ENCODE results near the gene ITM2C.
A peak's percentile ranks its signal among the peaks of the same experiment; 100 is the strongest.

The ITM2C gene

GRCh38 chr2:230873661-230874401 lies 9.1 kb downstream of the ITM2C start:
- ATAC-seq (peak; percentile 60), DNase-seq (peak; percentile 47)

DNA sequence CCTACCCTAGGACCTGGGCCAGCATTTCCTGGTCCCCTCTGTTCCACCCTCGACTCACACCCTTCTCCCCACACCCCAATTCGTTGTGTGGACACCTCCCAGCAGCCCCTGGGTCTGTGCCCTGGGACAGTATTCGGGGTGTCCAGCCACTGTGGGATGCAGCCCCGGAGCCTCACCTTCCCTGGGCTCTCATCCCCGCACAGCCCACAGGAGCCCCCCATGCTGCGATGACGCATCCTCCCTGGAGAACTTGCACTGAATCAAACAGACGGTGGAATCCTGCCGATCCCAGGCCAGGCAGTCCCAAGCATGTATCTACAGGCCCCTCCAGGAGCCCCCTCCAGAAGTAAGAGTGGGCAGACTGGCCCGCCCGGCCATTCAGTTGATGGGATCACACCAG lies 9.7 kb downstream of the ITM2C start:
- DNase-seq, result no peak
- ATAC-seq, result no peak

DNA sequence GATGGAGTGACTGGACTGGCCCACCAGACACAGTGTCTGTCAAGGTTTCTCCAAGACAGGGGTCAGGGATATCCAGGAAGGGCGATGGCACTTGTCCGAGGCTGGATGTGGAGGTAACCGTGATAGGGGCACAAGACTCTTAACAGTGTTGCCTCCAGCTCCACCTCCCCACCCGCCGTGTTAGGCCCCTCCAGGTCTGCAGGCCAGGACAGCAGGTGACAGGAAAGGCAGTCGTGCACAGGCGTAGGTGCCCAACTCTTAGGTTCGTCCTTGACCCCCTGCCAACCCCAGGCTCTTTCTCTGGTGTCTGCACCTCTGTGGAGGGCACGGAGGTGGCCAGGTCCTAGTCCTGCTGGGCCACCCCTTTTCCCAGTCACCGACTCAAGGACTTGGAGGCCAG lies 10.1 kb downstream of the ITM2C start:
- no peak for DNase-seq
- ATAC-seq, result no peak

DNA sequence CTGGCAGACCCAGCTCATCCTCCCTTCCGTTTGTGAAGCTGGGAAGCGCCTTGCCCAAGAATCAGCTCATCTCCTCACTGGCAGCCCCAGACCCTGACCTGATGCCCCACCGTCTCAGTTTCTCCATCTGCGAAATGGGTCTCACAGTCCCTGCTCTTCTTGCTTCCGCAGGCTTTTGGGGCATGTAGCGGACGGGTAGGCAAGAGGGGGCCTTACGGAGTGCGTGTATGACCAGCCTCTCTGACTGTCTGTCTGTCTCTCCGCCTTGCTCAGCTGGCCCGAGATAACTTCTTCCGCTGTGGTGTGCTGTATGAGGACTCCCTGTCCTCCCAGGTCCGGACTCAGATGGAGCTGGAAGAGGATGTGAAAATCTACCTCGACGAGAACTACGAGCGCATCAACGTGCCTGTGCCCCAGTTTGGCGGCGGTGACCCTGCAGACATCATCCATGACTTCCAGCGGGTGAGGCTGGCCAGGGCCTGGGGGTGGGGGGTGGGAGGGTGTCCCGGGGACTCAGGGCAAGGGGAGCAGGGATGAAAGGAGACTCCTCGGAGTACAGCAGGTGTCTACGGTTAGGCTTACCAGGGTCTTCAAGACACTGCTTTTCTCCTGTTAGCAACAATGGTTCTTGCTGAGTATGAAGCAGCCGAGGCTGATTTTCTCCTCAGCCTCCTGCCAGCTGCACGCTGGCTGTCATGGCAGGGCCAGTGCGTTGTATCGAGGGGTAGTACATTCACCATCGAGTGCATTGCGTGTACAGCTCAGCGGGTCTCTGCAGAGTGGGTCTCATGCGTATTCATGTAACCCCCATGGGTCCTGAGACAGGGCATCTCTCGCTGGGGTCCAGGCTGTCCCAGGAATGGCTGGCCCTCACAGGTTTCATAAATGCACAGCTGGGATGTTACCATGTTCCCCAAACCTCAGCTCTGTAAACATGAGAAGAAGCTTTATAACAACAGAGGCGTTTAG lies 10.9 kb downstream of the ITM2C start:
- DNase-seq, result no peak
- no peak for ATAC-seq

DNA sequence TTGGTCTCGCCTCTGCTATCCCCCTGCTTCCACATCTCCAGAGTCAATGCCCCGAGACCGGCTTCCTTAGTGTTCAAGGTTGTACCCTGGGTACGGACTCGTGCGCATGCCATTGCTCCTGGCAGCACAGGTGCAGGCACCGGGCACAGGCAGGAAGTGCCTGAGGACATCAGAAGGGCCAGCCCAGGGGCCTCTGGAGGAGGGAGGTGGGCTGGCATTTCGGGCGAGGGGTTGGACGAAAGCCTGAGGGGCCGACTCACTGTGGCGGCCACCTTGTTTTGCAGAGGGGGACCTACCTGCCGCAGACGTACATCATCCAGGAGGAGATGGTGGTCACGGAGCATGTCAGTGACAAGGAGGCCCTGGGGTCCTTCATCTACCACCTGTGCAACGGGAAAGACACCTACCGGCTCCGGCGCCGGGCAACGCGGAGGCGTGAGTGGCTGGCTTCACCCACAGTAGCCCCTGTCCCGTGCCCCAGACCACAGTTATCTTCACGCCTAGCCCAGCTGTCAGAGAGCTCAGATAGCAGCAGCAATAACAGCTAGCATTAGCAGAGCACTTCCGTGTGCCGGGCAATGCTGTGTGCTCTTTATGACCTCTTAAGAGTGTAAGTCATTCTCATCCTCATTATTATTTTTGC lies 12.5 kb downstream of the ITM2C start:
- DNase-seq, result no peak
- no peak for ATAC-seq

GRCh38 chr2:230877759-230878598 lies 13.2 kb downstream of the ITM2C start:
- peak; percentile 85 for ATAC-seq
- DNase-seq, result peak; percentile 76

DNA sequence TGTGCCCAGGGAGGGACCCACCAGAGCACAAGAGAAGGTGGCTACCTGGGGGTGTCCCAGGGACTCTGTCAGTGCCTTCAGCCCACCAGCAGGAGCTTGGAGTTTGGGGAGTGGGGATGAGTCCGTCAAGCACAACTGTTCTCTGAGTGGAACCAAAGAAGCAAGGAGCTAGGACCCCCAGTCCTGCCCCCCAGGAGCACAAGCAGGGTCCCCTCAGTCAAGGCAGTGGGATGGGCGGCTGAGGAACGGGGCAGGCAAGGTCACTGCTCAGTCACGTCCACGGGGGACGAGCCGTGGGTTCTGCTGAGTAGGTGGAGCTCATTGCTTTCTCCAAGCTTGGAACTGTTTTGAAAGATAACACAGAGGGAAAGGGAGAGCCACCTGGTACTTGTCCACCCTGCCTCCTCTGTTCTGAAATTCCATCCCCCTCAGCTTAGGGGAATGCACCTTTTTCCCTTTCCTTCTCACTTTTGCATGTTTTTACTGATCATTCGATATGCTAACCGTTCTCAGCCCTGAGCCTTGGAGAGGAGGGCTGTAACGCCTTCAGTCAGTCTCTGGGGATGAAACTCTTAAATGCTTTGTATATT lies 14.0 kb downstream of the ITM2C start:
- ATAC-seq, result no peak
- DNase-seq, result no peak

DNA sequence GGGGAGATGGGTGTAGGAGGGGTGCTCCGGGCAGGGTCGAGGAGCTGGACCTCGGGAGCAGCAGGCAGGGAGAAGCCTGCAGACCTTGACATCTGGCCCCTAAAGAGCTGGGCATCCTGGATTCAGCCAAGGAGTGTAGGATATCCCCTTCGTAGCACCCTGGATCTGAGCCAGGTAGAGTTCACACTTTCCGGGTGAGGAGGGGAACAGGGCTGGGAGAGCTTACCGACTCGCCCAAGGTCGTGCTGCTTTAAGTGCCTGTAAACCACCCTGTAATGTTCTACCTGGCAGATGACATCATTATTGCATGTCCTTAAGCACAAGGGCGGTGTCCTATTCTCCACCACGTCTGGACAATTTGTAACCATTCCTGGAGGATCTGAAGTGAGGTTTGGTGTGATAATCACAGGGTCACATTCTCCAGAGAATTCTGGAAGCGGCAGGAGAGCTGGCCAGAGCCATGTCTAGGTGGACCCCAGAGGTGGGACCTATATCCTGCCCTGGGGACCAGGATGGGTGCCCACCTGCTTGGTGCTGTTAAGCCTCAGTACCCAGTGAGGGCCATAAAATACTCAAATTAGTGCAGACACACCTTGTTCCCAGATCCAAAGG lies 14.6 kb downstream of the ITM2C start:
- DNase-seq, result no peak
- ATAC-seq, result no peak

- ATAC-seq (no peak), DNase-seq (no peak)
These were observed 15.1 kb downstream of the ITM2C start for GRCh38 chr2:230879891-230880290.

GRCh38 chr2:230881840-230882239 lies 17.1 kb downstream of the ITM2C start:
- ATAC-seq, result no peak
- DNase-seq, result no peak

DNA sequence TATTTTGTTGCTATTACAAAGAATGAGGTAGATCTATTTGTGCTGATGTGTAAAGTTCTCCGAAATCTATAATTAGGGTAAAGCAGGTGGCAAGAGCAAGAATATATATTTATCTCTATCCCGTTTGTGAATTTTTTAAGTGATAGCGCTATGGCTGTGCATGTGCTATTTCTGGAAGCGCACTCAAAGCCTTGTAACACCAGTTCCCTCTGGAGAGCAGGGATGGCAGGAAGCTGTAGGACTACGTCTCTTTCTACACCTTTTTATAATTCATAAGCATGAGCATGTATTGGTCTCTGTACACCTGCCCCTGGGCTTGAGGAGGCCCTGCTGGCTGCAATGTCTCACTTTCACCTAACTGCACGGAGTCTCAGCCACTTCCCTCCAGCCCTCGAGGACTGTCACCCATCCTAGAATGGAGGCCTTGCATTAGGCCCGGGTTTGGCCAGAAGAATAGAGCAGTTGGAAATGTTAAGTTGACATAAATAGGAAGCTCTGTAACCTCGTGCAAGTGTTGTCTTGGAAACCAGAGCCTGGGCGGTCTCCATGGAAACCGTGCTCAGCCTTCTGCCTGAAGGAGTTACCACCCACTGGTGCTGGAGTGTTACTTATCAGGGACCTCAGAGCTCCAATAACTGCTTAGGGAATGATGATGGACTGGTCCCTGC lies 20.9 kb downstream of the ITM2C start:
- peak; percentile 19 for ATAC-seq
- peak; percentile 40 for DNase-seq

- no peak for DNase-seq
- no peak for ATAC-seq
These were observed 21.5 kb downstream of the ITM2C start for GRCh38 chr2:230886206-230886605.

DNA sequence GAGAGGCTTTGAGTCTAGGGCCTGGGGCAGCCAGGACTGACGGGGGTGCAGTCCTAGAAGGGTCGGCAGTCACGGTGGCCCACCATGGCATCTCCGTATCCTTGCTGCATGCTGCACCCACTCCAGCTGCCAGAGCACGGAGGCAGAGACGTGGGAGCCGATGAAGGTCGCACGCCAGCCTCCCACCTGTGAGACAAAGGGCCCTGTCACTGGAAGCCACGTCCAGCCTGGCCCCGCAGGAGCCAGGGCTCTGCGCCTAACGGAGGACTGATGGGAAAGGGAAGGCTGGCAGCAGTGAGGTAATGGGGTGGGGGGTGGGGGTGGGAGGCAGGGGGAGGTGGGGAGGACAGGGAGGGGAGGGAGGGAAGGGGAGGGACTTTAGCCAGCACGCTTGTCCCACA lies 21.9 kb downstream of the ITM2C start:
- DNase-seq, result no peak
- no peak for ATAC-seq

DNA sequence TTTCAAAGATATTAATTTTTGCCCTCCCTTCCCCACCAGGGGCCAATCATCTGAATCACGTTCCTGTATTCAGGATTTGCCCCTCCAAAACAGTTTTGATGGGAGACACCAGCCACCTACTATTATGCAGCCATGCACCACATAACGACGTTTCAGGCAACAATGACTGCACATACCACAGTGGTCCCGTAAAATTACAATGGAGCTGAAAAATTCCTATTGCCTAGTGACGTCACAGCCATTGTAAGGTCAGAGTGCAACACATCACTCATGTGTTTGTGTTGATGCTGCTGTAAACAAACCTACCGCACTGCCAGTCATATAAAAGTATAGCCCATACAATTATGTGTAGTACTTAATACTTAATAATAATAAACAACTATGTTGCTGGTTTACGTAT lies 22.6 kb downstream of the ITM2C start:
- no peak for DNase-seq

GRCh38 chr2:230888824-230889400 lies 24.2 kb downstream of the ITM2C start:
- ATAC-seq, result no peak
- no peak for DNase-seq

More for the DNA sequence above, 22.6 kb downstream of the ITM2C start:
- ATAC-seq, result no peak

DNA sequence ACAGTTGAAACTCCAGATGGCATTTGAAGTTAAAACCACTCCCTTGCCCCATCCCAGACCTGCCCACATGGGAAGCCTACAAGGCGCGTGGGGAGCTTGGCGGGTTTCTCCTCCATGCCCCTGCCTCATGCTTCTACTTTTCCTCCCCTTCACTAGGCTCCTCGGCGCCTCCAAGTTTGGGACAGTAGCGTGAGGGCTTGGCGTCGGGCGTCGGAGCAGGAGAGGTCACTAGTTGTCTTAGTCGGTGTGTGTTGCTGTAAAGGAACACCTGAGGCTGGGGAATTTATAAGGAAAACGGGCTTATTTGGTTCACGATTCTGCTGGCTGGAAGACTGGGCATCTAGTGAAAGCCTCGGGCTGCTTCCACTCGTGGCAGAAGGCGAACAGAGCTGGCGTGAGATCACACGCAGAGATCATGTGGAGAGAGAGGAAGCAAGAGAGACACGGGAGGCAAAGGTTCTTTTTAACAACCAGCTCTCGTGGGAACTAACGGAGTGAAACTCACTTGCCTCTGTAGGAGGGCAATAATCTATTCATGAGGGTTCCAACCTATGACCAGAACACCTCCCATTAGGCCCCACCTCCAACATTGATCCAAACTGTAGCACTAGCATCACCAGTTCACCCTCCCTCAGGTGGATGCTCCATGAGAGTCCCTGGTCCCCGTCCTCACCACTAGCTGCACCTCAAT lies 25.3 kb downstream of the ITM2C start:
- no peak for DNase-seq
- ATAC-seq, result no peak

GRCh38 chr2:230890646-230891045 lies 25.9 kb downstream of the ITM2C start:
- no peak for ATAC-seq
- no peak for DNase-seq

GRCh38 chr2:230891064-230891463 lies 26.3 kb downstream of the ITM2C start:
- DNase-seq, result peak; percentile 37
- no peak for ATAC-seq

DNA sequence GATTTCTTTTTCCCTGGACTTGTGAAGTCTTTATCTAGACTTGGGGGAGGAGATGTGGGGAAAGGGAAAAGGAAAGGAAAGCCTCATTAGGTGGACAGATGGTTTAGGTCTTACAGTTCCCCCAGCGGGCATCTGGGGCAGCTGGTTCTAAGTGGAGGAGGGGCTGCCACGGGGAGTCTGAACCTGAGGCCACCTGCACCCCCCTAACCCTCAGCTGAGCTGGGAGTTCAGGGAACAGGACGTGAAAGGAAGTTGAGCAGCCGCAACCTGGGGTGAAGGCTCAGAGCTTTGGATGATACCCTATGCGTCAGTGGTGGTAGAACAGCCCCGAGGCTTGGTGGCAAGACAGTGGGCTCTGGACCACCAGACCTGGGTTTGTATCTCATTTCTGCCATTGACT lies 26.8 kb downstream of the ITM2C start:
- ATAC-seq (peak; percentile 42), DNase-seq (no peak)

Data from stimulated activated naive CD8-positive, alpha-beta T cell treated with anti-CD3 and anti-CD28 coated beads, Interleukin-15, Interleukin-2, amounts not matched to agents 100 U/mL and 50 U/mL, for 24 hours (primary cell).